Mucosa of stomach (tissue), 1 donor: ENCODE measurements around the gene WDR27.
"Not testable (repeated sequence)": the region's sequence is repeated elsewhere in the genome, so short reads cannot be mapped to it uniquely, and the experiment has no call there.

Experiments
- H3K27me3 ChIP-seq: one replicate; pipeline ENCODE4 v1.7.0; 2013; ENCODE audit warnings: mild to moderate bottlenecking, low read length; ENCODE audit not compliant: control insufficient read depth, insufficient read depth
- H3K36me3 ChIP-seq: one replicate; pipeline ENCODE4 v1.7.0; 2013; ENCODE audit warnings: low read length; ENCODE audit not compliant: control insufficient read depth, insufficient read depth
- H3K4me1 ChIP-seq: one replicate; pipeline ENCODE4 v1.7.0; 2013; ENCODE audit warnings: mild to moderate bottlenecking, low read length; ENCODE audit not compliant: control insufficient read depth, insufficient read depth
- H3K4me3 ChIP-seq: one replicate; pipeline ENCODE4 v1.7.0; 2013; ENCODE audit warnings: low read length
- H3K9ac ChIP-seq: one replicate; pipeline ENCODE4 v1.7.0; 2013; ENCODE audit warnings: mild to moderate bottlenecking, low read length, moderate library complexity
- H3K9me3 ChIP-seq: one replicate; pipeline ENCODE4 v1.7.0; 2013; ENCODE audit warnings: mild to moderate bottlenecking, low read length, moderate library complexity; ENCODE audit not compliant: control insufficient read depth
- donor health status: Pancreatic carcinoma.

The WDR27 gene

GRCh38 chr6:169511785-169512184 is 190.0 kb downstream of the WDR27 start:
- not testable (repeated sequence) for H3K36me3 ChIP-seq

GRCh38 chr6:169510871-169511270 is 191.0 kb downstream of the WDR27 start:
- H3K36me3 ChIP-seq: no peaks in the 10 kb centered on the region
- no peak overlapping the region for H3K9ac ChIP-seq
- no peaks in the 10 kb centered on the region for H3K9me3 ChIP-seq
- no peaks in the 10 kb centered on the region for H3K4me1 ChIP-seq
- no peak overlapping the region for H3K4me3 ChIP-seq
- H3K27me3 ChIP-seq: no peaks in the 10 kb centered on the region

More at GRCh38 chr6:169511785-169512184, 190.0 kb downstream of the WDR27 start:
- not testable (repeated sequence) for H3K9ac ChIP-seq, H3K9me3 ChIP-seq, H3K4me1 ChIP-seq, H3K4me3 ChIP-seq, H3K27me3 ChIP-seq

- Histone ChIP-seq H3K9ac (no peak overlapping the region), H3K4me1 (no peaks in the 10 kb centered on the region), H3K36me3 (no peaks in the 10 kb centered on the region), H3K4me3 (no peak overlapping the region), H3K27me3 (no peaks in the 10 kb centered on the region), H3K9me3 (no peaks in the 10 kb centered on the region)
These were observed 193.4 kb downstream of the WDR27 start for GRCh38 chr6:169508452-169508851.

GRCh38 chr6:169503422-169504152 is 198.2 kb downstream of the WDR27 start:
- Histone ChIP-seq H3K36me3 (no peaks in the 10 kb centered on the region), H3K9ac (no peak overlapping the region), H3K9me3 (no peaks in the 10 kb centered on the region), H3K4me1 (no peaks in the 10 kb centered on the region), H3K27me3 (no peaks in the 10 kb centered on the region), H3K4me3 (no peak overlapping the region)

DNA sequence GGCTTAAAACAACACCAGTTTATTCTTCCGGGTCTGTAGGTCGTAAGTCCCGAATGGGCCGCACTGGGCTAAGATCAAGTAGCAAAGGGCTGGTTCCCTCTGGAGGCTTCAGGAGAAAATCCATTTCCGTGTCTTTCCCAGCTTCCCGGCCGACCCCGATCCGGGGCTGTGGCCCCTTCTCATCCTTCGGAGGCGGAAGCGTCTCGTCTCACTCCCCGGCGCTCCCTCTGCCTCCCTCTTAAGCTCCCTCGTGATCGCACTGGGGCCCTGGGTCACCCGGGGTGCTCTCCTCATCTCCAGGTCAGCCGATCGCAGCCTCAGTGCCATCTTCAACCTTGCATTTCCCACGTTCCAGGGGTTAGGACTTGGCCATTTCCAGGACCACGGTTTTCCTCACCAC is 199.4 kb downstream of the WDR27 start:
- no peak overlapping the region for H3K9ac ChIP-seq
- H3K4me3 ChIP-seq: no peak overlapping the region
- H3K4me1 ChIP-seq: no peaks in the 10 kb centered on the region
- H3K9me3 ChIP-seq: no peaks in the 10 kb centered on the region
- H3K36me3 ChIP-seq: no peaks in the 10 kb centered on the region
- H3K27me3 ChIP-seq: no peaks in the 10 kb centered on the region

DNA sequence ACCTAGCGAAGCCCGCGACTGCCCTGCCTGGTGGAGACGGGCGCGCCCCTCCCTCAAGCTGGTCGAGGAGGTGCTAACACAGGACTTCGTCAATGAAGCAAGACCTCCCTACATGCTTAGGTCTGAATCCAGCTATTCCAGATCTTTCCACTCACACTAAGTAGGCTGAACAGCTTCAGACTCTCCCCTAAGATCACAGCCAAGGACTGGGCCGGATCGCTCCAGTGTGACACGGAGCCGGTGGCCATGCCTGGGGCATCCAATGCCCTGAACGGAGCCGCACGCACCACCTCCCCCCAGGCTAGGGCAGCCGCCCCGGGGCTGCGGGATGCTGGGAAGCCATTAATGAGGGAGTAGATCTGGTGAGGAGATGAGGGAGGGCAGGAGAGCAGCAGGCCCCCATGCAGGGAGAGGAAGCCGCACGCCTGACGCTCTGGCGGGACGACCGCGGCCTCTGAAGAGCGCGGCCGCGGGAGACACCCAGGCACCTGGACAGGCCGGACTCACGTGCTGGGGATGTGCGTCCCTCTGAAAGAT is 200.0 kb downstream of the WDR27 start:
- Histone ChIP-seq H3K36me3 (no peaks in the 10 kb centered on the region), H3K27me3 (no peaks in the 10 kb centered on the region), H3K9ac (no peak overlapping the region), H3K9me3 (no peaks in the 10 kb centered on the region), H3K4me3 (no peak overlapping the region), H3K4me1 (no peaks in the 10 kb centered on the region)

GRCh38 chr6:169501128-169501527 is 200.7 kb downstream of the WDR27 start:
- Histone ChIP-seq H3K9ac (no peak overlapping the region), H3K9me3 (no peaks in the 10 kb centered on the region), H3K27me3 (no peaks in the 10 kb centered on the region), H3K36me3 (no peaks in the 10 kb centered on the region), H3K4me3 (no peak overlapping the region), H3K4me1 (no peaks in the 10 kb centered on the region)

- Histone ChIP-seq H3K27me3 (no peaks in the 10 kb centered on the region), H3K4me1 (no peaks in the 10 kb centered on the region), H3K4me3 (no peak overlapping the region), H3K36me3 (no peaks in the 10 kb centered on the region), H3K9me3 (no peaks in the 10 kb centered on the region), H3K9ac (no peak overlapping the region)
These were observed 201.1 kb downstream of the WDR27 start for GRCh38 chr6:169500688-169501087.

DNA sequence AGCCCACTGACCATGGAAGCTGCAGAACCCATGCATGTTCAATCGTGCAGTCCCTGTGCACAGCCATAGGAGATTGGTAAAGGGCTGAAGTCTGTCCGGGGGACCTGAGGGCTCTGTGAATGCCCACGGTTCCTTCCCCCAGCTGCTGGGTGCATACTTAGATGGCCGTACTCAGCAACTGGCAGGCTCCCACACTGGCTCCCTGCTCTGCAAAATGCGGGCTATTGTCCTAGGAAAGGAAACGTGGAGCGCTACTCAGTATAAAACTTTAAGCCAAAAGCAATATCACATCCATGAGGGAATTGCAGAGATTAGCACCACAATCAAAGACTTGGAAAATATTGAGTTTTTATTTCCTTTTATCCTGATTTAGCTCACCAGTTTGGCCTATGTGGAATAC is 202.0 kb downstream of the WDR27 start:
- Histone ChIP-seq H3K36me3 (no peaks in the 10 kb centered on the region), H3K4me3 (no peak overlapping the region), H3K9ac (no peak overlapping the region), H3K27me3 (no peaks in the 10 kb centered on the region), H3K9me3 (no peaks in the 10 kb centered on the region), H3K4me1 (no peaks in the 10 kb centered on the region)

- Histone ChIP-seq H3K4me1 (no peaks in the 10 kb centered on the region), H3K9me3 (no peaks in the 10 kb centered on the region), H3K27me3 (no peaks in the 10 kb centered on the region), H3K9ac (no peak overlapping the region), H3K36me3 (no peaks in the 10 kb centered on the region), H3K4me3 (no peak overlapping the region)
These were observed 202.8 kb downstream of the WDR27 start for GRCh38 chr6:169498916-169499513.

- no peaks in the 10 kb centered on the region for H3K4me1 ChIP-seq
- H3K27me3 ChIP-seq: no peaks in the 10 kb centered on the region
- no peak overlapping the region for H3K4me3 ChIP-seq
- H3K9me3 ChIP-seq: no peaks in the 10 kb centered on the region
- H3K9ac ChIP-seq: no peak overlapping the region
- H3K36me3 ChIP-seq: no peaks in the 10 kb centered on the region
These were observed 206.2 kb downstream of the WDR27 start for GRCh38 chr6:169495601-169496000.

- Histone ChIP-seq H3K4me1 (no peaks in the 10 kb centered on the region), H3K36me3 (no peaks in the 10 kb centered on the region), H3K27me3 (no peaks in the 10 kb centered on the region), H3K9me3 (no peaks in the 10 kb centered on the region), H3K4me3 (no peak overlapping the region), H3K9ac (no peak overlapping the region)
These were observed 207.8 kb downstream of the WDR27 start for GRCh38 chr6:169494038-169494437.
